ENCODE results near the gene ATP10A.

Gene ATP10A

DNA sequence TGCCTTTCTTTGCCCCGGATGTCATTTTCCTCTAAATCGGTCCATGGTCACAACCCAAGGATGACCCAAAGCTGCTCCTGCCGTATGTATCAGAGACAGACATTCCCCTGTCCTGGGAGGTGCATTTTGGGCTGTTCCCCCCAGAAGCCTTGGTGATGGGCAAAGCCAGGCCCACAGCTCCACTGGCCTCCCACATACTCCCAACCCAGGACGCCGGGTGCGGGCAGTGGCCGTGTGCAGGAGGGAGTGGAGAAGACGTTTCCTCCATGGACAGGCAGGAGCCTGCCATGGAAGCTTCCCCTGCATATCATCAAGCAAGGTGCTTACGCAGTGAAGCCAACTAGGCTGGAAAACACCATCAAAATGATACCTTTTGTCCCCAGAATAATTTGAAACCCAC is 175.0 kb downstream of the ATP10A start:
- TF ChIP-seq, protein P1, sequence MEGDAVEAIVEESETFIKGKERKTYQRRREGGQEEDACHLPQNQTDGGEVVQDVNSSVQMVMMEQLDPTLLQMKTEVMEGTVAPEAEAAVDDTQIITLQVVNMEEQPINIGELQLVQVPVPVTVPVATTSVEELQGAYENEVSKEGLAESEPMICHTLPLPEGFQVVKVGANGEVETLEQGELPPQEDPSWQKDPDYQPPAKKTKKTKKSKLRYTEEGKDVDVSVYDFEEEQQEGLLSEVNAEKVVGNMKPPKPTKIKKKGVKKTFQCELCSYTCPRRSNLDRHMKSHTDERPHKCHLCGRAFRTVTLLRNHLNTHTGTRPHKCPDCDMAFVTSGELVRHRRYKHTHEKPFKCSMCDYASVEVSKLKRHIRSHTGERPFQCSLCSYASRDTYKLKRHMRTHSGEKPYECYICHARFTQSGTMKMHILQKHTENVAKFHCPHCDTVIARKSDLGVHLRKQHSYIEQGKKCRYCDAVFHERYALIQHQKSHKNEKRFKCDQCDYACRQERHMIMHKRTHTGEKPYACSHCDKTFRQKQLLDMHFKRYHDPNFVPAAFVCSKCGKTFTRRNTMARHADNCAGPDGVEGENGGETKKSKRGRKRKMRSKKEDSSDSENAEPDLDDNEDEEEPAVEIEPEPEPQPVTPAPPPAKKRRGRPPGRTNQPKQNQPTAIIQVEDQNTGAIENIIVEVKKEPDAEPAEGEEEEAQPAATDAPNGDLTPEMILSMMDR (IDR thresholded peaks at IDR 0.05; ENCODE audit: insufficient read depth, low read depth, low read length, missing control alignments): no peak
- no peak overlapping the region for H3K4me3 ChIP-seq (ENCODE audit: low read depth, low read length)
- DNase-seq (ENCODE audit: low read depth): no peak

DNA sequence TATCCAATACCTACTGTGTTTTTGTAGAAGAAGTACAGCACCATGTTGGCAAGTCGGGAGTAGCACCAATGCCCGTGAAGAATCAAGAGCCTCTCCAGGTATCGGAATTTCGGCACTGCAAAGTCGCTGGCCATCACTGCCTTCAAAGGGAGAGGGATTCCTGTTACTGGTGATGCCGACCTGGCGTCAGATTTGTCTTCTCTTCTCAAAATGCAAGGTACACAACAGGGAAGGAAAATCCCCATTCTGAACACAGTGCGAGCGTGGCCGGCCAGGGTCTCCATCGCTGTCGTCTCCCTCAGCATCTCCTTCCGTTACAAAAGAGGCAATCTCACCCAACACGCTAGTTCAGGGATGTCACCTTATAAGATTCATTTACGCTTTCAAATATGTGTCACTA is 175.4 kb downstream of the ATP10A start:
- H3K4me3 ChIP-seq (ENCODE audit: low read depth, low read length): no peak overlapping the region
- TF ChIP-seq, protein P1 (IDR thresholded peaks at IDR 0.05; ENCODE audit: insufficient read depth, low read depth, low read length, missing control alignments): no peak
- no peak for DNase-seq (ENCODE audit: low read depth)

DNA sequence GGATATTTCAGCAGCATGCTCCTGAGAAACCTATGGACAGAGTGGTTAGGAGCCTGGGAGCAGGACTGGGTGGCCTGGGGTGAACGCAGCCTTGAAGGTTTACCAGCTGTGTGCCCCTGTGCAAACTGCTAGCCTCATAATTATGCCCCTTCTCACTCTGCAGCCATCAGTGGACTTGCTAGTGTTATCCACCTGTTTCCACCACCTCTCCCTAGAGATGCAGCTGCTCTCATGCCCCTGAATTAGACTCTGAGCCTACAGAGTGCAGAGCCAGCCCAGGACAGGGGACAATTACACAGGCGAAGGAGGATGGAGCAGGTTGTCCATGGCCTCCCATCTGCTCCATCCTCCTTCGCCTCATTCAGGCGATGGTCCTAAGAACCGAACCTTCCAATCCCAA is 175.9 kb downstream of the ATP10A start:
- no peak for DNase-seq (ENCODE audit: low read depth)
- TF ChIP-seq, protein P1 (IDR thresholded peaks at IDR 0.05; ENCODE audit: insufficient read depth, low read depth, low read length, missing control alignments): no peak
- no peak overlapping the region for H3K4me3 ChIP-seq (ENCODE audit: low read depth, low read length)

DNA sequence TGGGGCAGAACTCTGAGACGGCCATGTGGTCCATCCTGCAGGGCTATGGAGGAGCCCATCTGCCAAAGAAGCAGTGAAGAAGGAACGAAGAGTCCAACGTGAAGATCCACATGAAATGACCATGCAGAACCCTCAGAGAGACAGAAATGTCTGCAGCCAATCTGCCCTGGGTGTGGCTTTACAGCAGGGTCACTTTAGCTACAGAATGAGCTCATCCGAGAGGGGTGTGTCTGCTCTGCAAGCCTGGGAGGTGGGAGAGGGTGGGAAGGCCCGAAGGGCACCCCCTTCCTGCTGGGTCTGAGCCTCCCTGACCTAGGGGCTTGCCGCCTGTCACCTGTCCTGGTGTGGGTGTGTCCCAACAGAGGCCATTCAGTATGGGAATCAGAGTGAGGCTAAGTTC is 176.3 kb downstream of the ATP10A start:
- no peak overlapping the region for H3K4me3 ChIP-seq (ENCODE audit: low read depth, low read length)
- DNase-seq (ENCODE audit: low read depth): no peak
- TF ChIP-seq, protein P1 (IDR thresholded peaks at IDR 0.05; ENCODE audit: insufficient read depth, low read depth, low read length, missing control alignments): no peak

DNA sequence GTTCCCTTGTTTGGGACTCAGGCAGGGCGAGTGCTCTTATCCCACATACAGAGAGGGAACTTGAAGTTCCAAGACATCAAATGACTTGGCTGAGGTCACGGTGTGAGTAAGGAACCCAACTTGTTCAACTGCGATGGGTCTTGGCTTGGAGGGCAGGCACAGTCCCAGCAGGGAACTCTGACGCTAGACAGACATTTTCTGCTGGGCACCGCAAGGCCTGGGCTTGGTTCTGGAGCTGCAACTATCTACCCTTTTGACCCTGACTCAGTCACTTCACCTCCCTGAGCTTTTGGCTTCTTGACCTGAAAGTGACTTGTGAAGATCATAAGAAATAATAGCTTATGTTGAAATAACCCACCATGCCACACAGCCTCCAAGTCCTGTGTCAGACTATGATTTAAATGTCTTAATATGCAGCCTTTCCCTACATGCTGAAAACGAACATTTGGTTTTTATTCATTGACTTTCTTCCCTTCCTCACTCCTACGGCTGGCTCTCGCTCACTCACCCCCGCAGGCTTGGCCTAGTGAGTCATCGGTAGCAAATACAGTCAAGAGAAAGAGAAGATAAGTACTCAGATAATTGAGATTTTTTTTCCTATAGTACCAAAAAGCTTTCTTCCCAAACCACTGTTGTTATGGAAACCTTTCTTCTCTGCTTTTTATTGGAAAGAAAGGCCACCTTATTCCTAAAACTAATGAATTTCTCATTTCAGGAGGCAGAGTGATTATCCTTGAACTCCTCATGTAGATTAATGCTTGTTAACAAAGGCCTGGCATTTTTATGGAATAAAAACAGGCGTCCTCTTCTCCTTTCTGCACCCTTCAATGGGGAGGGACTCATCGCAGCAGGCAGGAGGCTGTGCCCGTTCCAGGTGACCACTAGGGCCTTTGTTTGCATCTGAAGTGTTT is 178.4 kb downstream of the ATP10A start:
- no peak overlapping the region for H3K4me3 ChIP-seq (ENCODE audit: low read depth, low read length)
- no peak for DNase-seq (ENCODE audit: low read depth)
- TF ChIP-seq, protein P1 (IDR thresholded peaks at IDR 0.05; ENCODE audit: insufficient read depth, low read depth, low read length, missing control alignments): no peak

DNA sequence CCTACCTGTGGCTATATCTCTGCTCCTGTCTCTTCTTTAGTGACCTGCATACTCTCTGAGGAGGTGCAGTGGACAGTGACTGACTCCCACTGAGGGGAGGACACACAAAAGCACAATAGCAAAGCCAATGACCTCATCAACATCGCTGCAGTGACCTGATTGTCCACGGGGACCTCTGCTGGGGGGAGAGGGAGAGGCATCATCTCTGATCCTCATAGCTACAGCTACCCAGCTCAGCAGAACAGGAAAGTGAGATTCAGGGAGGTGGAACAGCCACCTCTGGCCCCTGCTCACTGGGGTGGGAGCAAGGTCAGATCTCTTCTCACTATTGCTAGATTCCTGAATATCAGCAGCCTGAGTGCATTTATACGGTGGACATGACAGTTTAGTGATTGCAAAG is 179.2 kb downstream of the ATP10A start:
- TF ChIP-seq, protein P1 (IDR thresholded peaks at IDR 0.05; ENCODE audit: insufficient read depth, low read depth, low read length, missing control alignments): no peak
- no peak overlapping the region for H3K4me3 ChIP-seq (ENCODE audit: low read depth, low read length)

DNA sequence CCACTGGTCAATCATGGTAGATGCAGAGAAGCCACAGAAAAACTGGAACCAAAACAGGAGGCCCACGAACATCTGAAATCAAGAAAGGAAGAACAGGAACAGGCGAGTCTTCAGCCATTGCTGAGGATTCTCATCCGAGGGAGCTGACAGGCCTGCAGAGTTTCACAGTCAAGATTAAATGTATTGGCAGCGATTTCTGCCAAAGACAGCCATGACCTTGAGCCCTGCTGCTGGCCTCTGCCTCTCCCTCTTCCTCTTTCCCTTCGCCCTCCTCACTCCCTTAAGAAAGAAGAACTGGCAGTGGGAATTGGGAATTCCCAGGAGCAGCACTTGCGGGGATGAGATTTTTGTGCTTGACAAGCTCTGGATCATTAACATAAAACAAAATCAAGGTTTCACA is 179.7 kb downstream of the ATP10A start:
- TF ChIP-seq, protein P1 (IDR thresholded peaks at IDR 0.05; ENCODE audit: insufficient read depth, low read depth, low read length, missing control alignments): no peak
- no peak for DNase-seq (ENCODE audit: low read depth)
- H3K4me3 ChIP-seq (ENCODE audit: low read depth, low read length): no peak overlapping the region

More for the DNA sequence above, 179.2 kb downstream of the ATP10A start:
- no peak for DNase-seq (ENCODE audit: low read depth)
